Prostate gland (tissue), 1 donor: ENCODE measurements around the gene EIF5A2.

Source experiments
- POLR2A ChIP-seq: fragments of 450-650 bp; IDR thresholded peaks from one replicate; pipeline ENCODE4 v1.6.1; 2016; ENCODE audit warnings: antibody characterized with exemption, mild to moderate bottlenecking
- POLR2AphosphoS5 ChIP-seq: sonication (generic); formaldehyde crosslinking; IDR thresholded peaks from one replicate; pipeline ENCODE4 v1.6.1; 2017; ENCODE audit warnings: antibody characterized with exemption

- no peak for TF ChIP-seq POLR2AphosphoS5
- no peak for TF ChIP-seq POLR2A
These were observed 39.2 kb downstream of the EIF5A2 start for GRCh38 chr3:170869239-170869590.
